GM04504 (cell line): ENCODE results near the gene COX7A2.
A peak's percentile ranks its signal among the peaks of the same experiment; 100 is the strongest.

Experiments
- DNase-seq: peaks from one replicate; pipeline ENCODE4 v3.0.0-alpha.2; 2012; ENCODE audit warnings: low read depth

The COX7A2 gene

GRCh38 chr6:75268121-75268987, 24.8 kb upstream of the COX7A2 start:
- DNase-seq: no peak

GRCh38 chr6:75267461-75267860, 23.9 kb upstream of the COX7A2 start:
- no peak for DNase-seq

GRCh38 chr6:75266716-75267291, 23.2 kb upstream of the COX7A2 start:
- no peak for DNase-seq

GRCh38 chr6:75263401-75263750, 19.8 kb upstream of the COX7A2 start:
- no peak for DNase-seq

GRCh38 chr6:75262716-75263400, 19.3 kb upstream of the COX7A2 start:
- no peak for DNase-seq

- DNase-seq: no peak
These were observed 17.7 kb upstream of the COX7A2 start for GRCh38 chr6:75261299-75261698.

GRCh38 chr6:75257343-75258087, 13.9 kb upstream of the COX7A2 start:
- DNase-seq: no peak

GRCh38 chr6:75250552-75250951, 7.0 kb upstream of the COX7A2 start:
- DNase-seq: no peak

GRCh38 chr6:75249837-75250236, 6.2 kb upstream of the COX7A2 start:
- DNase-seq: no peak

- DNase-seq: no peak
These were observed 2.8 kb upstream of the COX7A2 start for GRCh38 chr6:75246386-75246785.

GRCh38 chr6:75244063-75244584, 523 bp upstream of the COX7A2 start:
- no peak for DNase-seq

- DNase-seq: no peak
These were observed 7.0 kb downstream of the COX7A2 start for GRCh38 chr6:75236630-75237029.

GRCh38 chr6:75235271-75235670, 8.3 kb downstream of the COX7A2 start:
- DNase-seq: no peak

GRCh38 chr6:75234126-75234865, 9.3 kb downstream of the COX7A2 start:
- no peak for DNase-seq

GRCh38 chr6:75233092-75233615, 10.4 kb downstream of the COX7A2 start:
- DNase-seq: no peak

- DNase-seq: peak; percentile 34
These were observed 12.9 kb downstream of the COX7A2 start for GRCh38 chr6:75230484-75231325.

GRCh38 chr6:75224303-75224926, 19.2 kb downstream of the COX7A2 start:
- DNase-seq: no peak

- no peak for DNase-seq
These were observed 20.2 kb downstream of the COX7A2 start for GRCh38 chr6:75223428-75223827.

- DNase-seq: no peak
These were observed 21.3 kb downstream of the COX7A2 start for GRCh38 chr6:75222261-75222660.

- DNase-seq: no peak
These were observed 22.5 kb downstream of the COX7A2 start for GRCh38 chr6:75221116-75221515.
